Measurements from ENCODE around the gene KATNB1. TPM values are rescaled to one million over a fixed set of nuclear protein-coding genes. Genes with fewer than 3 reads are reported as not detected.
A peak's percentile ranks its signal among the peaks of the same experiment; 100 is the strongest.

Gene KATNB1
- total RNA-seq, 4 donors from 2014 or later, result 13.3 to 27.4 (median 18.1) TPM

GRCh38 chr16:57788252-57788841 lies 52.8 kb downstream of the KATNB1 start:
- Histone ChIP-seq H3K27me3 (no peaks in the 10 kb centered on the region), H3K9me3 (no peaks in the 10 kb centered on the region), H3K4me1 (peaks cover 0 to 7% of the 10 kb centered on the region in 2 donors), H3K27ac (peak overlapping the region in 1 of 2 donors; percentile 53), H3K4me3 (no peak overlapping the region), H3K36me3 (no peaks in the 10 kb centered on the region)
- no peak for DNase-seq
- intact Hi-C loops (cut with DNase I; ENCODE audit: low total_unique reads), result no loop called here
- TF ChIP-seq POLR2A (IDR thresholded peaks at IDR 0.05) (no peak), CTCF (IDR thresholded peaks at IDR 0.05) (no peak)

- Histone ChIP-seq H3K4me1 (peaks cover 0 to 7% of the 10 kb centered on the region in 2 donors), H3K4me3 (no peak overlapping the region), H3K27ac (no peak overlapping the region), H3K9me3 (no peaks in the 10 kb centered on the region), H3K36me3 (no peaks in the 10 kb centered on the region), H3K27me3 (no peaks in the 10 kb centered on the region)
- TF ChIP-seq CTCF (IDR thresholded peaks at IDR 0.05) (no peak), POLR2A (IDR thresholded peaks at IDR 0.05) (no peak)
- intact Hi-C loops (cut with DNase I; ENCODE audit: low total_unique reads), result no loop called here
- no peak for DNase-seq
Measured at GRCh38 chr16:57788951-57789350, 53.4 kb downstream of the KATNB1 start.

- H3K9me3 ChIP-seq, result no peaks in the 10 kb centered on the region
- H3K4me3 ChIP-seq, result no peak overlapping the region
- H3K36me3 ChIP-seq, result no peaks in the 10 kb centered on the region
- peak overlapping the region; percentile 6 to 21 for H3K27ac ChIP-seq
- peaks cover 0 to 7% of the 10 kb centered on the region in 2 donors for H3K4me1 ChIP-seq
- TF ChIP-seq CTCF (IDR thresholded peaks at IDR 0.05), result no peak
- no peak for TF ChIP-seq POLR2A (IDR thresholded peaks at IDR 0.05)
- no peak for DNase-seq
- H3K27me3 ChIP-seq, result no peaks in the 10 kb centered on the region
- intact Hi-C loops (cut with DNase I; ENCODE audit: low total_unique reads), result no loop called here
Measured at GRCh38 chr16:57791195-57791892, 55.8 kb downstream of the KATNB1 start.

- no peak for DNase-seq
- H3K36me3 ChIP-seq, result no peaks in the 10 kb centered on the region
- intact Hi-C loops (cut with DNase I; ENCODE audit: low total_unique reads), result no loop called here
- TF ChIP-seq CTCF (IDR thresholded peaks at IDR 0.05) (no peak), POLR2A (IDR thresholded peaks at IDR 0.05) (no peak)
- H3K27ac ChIP-seq, result no peak overlapping the region
- no peaks in the 10 kb centered on the region for H3K9me3 ChIP-seq
- peaks cover 0 to 4% of the 10 kb centered on the region in 2 donors for H3K4me1 ChIP-seq
- no peaks in the 10 kb centered on the region for H3K27me3 ChIP-seq
- no peak overlapping the region for H3K4me3 ChIP-seq
Measured at GRCh38 chr16:57791893-57792461, 56.4 kb downstream of the KATNB1 start.

- DNase-seq, result no peak
- Histone ChIP-seq H3K36me3 (no peaks in the 10 kb centered on the region), H3K27ac (no peak overlapping the region), H3K4me1 (peaks cover 0 to 4% of the 10 kb centered on the region in 2 donors), H3K4me3 (no peak overlapping the region), H3K9me3 (no peaks in the 10 kb centered on the region), H3K27me3 (no peaks in the 10 kb centered on the region)
- intact Hi-C loops (cut with DNase I; ENCODE audit: low total_unique reads), result no loop called here
- TF ChIP-seq POLR2A (IDR thresholded peaks at IDR 0.05) (no peak), CTCF (IDR thresholded peaks at IDR 0.05) (no peak)
Measured at GRCh38 chr16:57794849-57795430, 59.4 kb downstream of the KATNB1 start.

All from uterus (tissue), 4 donors.